Lower leg skin (tissue), 3 donors: ENCODE measurements around the gene DPP6.
"Not testable (repeated sequence)": the region's sequence is repeated elsewhere in the genome, so short reads cannot be mapped to it uniquely, and the experiment has no call there.

Experiments used
- CTCF ChIP-seq, 3 donors: fragments of 450-650 bp; IDR thresholded peaks; one replicate each; pipeline ENCODE4 v1.5.1; 2016; ENCODE audit warnings: antibody characterized with exemption in 3 of 3, mild to moderate bottlenecking in 3 of 3, moderate library complexity in 2 of 3
- POLR2A ChIP-seq, 2 donors: fragments of 450-650 bp; IDR thresholded peaks; one replicate each; pipeline ENCODE4 v1.6.1; 2016 to 2017; ENCODE audit warnings: antibody characterized with exemption in 2 of 2, mild to moderate bottlenecking in 1 of 2, moderate library complexity in 1 of 2

- not testable (repeated sequence) for TF ChIP-seq CTCF, POLR2A (IDR thresholded peaks at IDR 0.05)
Observed at GRCh38 chr7:154055491-154056106, 3.4 kb downstream of the DPP6 start.
